K562 (cell line): ENCODE data around the gene RNF19B. TPM values are rescaled to one million over a fixed set of nuclear protein-coding genes. Genes with fewer than 3 reads are reported as not detected.

ENCODE experiments used
- ATAC-seq: fragments of 200-7000 bp; cut with Tn5 transposase; 3 replicates; pipeline ENCODE4 v1.9.1; 2020; ENCODE audit warnings: moderate library complexity
- BruUV-seq: library from RNA; stranded (reverse); fragments of 400-500 nt; replicated peaks from 2 replicates; lab custom pipeline; 2021; lab: Mats Ljungman, UMichigan
- CTCF ChIA-PET: fragments of 300-600 bp; formaldehyde crosslinking; extraction: SDS; loops from one replicate; lab custom pipeline; 2021; ENCODE audit warnings: low intra/inter-chr PET ratio; lab: Yijun Ruan, JAX
- POLR2A ChIA-PET: fragments of 300-600, 350-650 bp; sonication (Branson Sonifier 250); formaldehyde crosslinking; extraction: SDS; loops from one replicate; lab custom pipeline; 2021; ENCODE audit warnings: antibody characterized with exemption, inconsistent platforms; lab: Yijun Ruan, JAX
- DNase-seq, 4 experiments: peaks; one replicate each; pipeline versions ENCODE4 v3.0.0 to v3.0.0-alpha.2; 2011 to 2018; ENCODE audit warnings: low spot score in 3 of 4, mixed read lengths in 3 of 4; ENCODE audit errors: extremely low read depth in 1 of 4
- FAIRE-seq: peaks from 2 replicates; lab custom pipeline; 2011; peaks lifted over from hg19 to GRCh38; lab: Jason Lieb, UNC
- H2AFZ ChIP-seq: 2 replicates; pipeline ENCODE4 v1.6.0; 2011; ENCODE audit warnings: low read depth, low read length, control low read depth, inconsistent platforms
- H3K27ac ChIP-seq: fragments of 200-600 bp; 3 replicates; pipeline ENCODE4 v1.8.0; 2011; ENCODE audit warnings: low read depth, mild to moderate bottlenecking, control low read depth, inconsistent platforms, low read length, moderate library complexity, mixed read lengths; ENCODE audit errors: extremely low read depth
- H3K27me3 ChIP-seq, 2 experiments: fragments of 300-600 bp in 1 of 2; 2 replicates in 1 of 2; 3 replicates in 1 of 2; pipeline versions ENCODE4 v1.6.0 to v1.8.0; 2011; ENCODE audit warnings: inconsistent platforms in 2 of 2, low read length in 2 of 2, mild to moderate bottlenecking in 1 of 2, mixed read lengths in 1 of 2, moderate library complexity in 1 of 2; ENCODE audit not compliant: control insufficient read depth in 2 of 2, insufficient read depth in 2 of 2
- H3K36me3 ChIP-seq: fragments of 300-600 bp; 3 replicates; pipeline ENCODE4 v1.8.0; 2011; ENCODE audit warnings: mild to moderate bottlenecking, low read length, inconsistent platforms; ENCODE audit not compliant: control insufficient read depth, insufficient read depth
- H3K4me1 ChIP-seq, 2 experiments: fragments of 200-600 bp in 1 of 2; replicated peaks in 1 of 2; 2 replicates in 1 of 2; 3 replicates in 1 of 2; pipeline versions ENCODE4 v1.5.1 to v1.8.0; 2011; ENCODE audit warnings: inconsistent platforms in 2 of 2, low read length in 2 of 2, mild to moderate bottlenecking in 1 of 2, mixed read lengths in 1 of 2, moderate library complexity in 1 of 2; ENCODE audit not compliant: control insufficient read depth in 2 of 2, insufficient read depth in 2 of 2
- H3K4me2 ChIP-seq: 2 replicates; pipeline ENCODE4 v1.6.1; 2011; ENCODE audit warnings: low read length, control low read depth, inconsistent platforms, mixed read lengths; ENCODE audit not compliant: insufficient read depth
- H3K4me3 ChIP-seq: fragments of 200-600 bp; sonication (generic), shearing (Covaris generic); 2 replicates; pipeline ENCODE4 v1.5.1; 2016; ENCODE audit warnings: control low read depth, inconsistent platforms
- H3K79me2 ChIP-seq: fragments of 200-600 bp; 3 replicates; pipeline ENCODE4 v1.8.0; 2011; ENCODE audit warnings: low read length, inconsistent platforms; ENCODE audit not compliant: control insufficient read depth, insufficient read depth
- H3K9ac ChIP-seq, 2 experiments: 2 replicates each; pipeline versions ENCODE4 v1.6.0 to v1.6.1; 2011; ENCODE audit warnings: low read depth in 2 of 2, low read length in 2 of 2, control low read depth in 1 of 2, inconsistent platforms in 1 of 2, mild to moderate bottlenecking in 1 of 2, mixed read lengths in 1 of 2; ENCODE audit not compliant: insufficient read depth in 1 of 2
- H3K9me1 ChIP-seq: one replicate; pipeline ENCODE4 v1.6.0; 2011; ENCODE audit warnings: inconsistent platforms, mild to moderate bottlenecking, low read length, moderate library complexity; ENCODE audit not compliant: control insufficient read depth, insufficient read depth
- H3K9me3 ChIP-seq: replicated peaks from 2 replicates; pipeline ENCODE4 v1.5.1; 2011; ENCODE audit warnings: low read depth, low read length, inconsistent platforms; ENCODE audit not compliant: control insufficient read depth, insufficient read depth
- H4K20me1 ChIP-seq: replicated peaks from 2 replicates; pipeline ENCODE4 v1.6.1; 2011; ENCODE audit warnings: low read length, inconsistent platforms, mixed read lengths; ENCODE audit not compliant: control insufficient read depth, insufficient read depth
- FOSL1 ChIP-seq: fragments of 200-800 bp; sonication (Bioruptor generic); conservative IDR thresholded peaks from 2 replicates; pipeline ENCODE4 v1.6.1; 2016; ENCODE audit warnings: missing genetic modification characterization, missing compliant biosample characterization
- HMBOX1 ChIP-seq: sonication (generic); IDR thresholded peaks from 2 replicates; pipeline ENCODE4 v1.6.1; 2016
- KAT8 ChIP-seq: fragments of 450-650 bp; IDR thresholded peaks from 2 replicates; pipeline ENCODE4 v1.6.1; 2016; ENCODE audit warnings: low read depth, mild to moderate bottlenecking
- NFIC ChIP-seq: fragments of 450-650 bp; IDR thresholded peaks from 2 replicates; pipeline ENCODE4 v1.6.1; 2017; ENCODE audit warnings: mild to moderate bottlenecking, inconsistent platforms
- NR2C2 ChIP-seq, 2 experiments: fragments of 200-800 bp in 1 of 2; sonication (Bioruptor generic) in 1 of 2; sonication (generic) in 1 of 2; formaldehyde crosslinking in 1 of 2; IDR thresholded peaks; 2 replicates each; pipeline versions ENCODE4 v1.6.1 to v1.8.0; 2016 to 2022; ENCODE audit warnings: mild to moderate bottlenecking in 1 of 2, missing compliant biosample characterization in 1 of 2, missing genetic modification characterization in 1 of 2, missing genetic modification reagents in 1 of 2
- ZFX ChIP-seq: sonication (generic); formaldehyde crosslinking; IDR thresholded peaks from 2 replicates; pipeline ENCODE4 v1.8.0; 2022; ENCODE audit warnings: mild to moderate bottlenecking, missing genetic modification reagents, moderate library complexity
- ZNF217 ChIP-seq: sonication (generic); formaldehyde crosslinking; IDR thresholded peaks from 2 replicates; pipeline ENCODE4 v1.8.0; 2022; ENCODE audit warnings: mild to moderate bottlenecking, missing genetic modification reagents
- ZNF655 ChIP-seq: fragments of 250-450 bp; sonication (Bioruptor Pico); IDR thresholded peaks from 2 replicates; pipeline ENCODE4 v1.5.0; 2021
- WGBS: fragments of 100-300 bp; shearing (Covaris generic); methylation state at CpG from one replicate; pipeline ENCODE4 v1.1.6; 2016; ENCODE audit warnings: low coverage, mixed read lengths; ENCODE audit not compliant: insufficient coverage; ENCODE audit errors: missing lambda C conversion rate; 5-methylcytosine and 5-hydroxymethylcytosine counted together
- in situ Hi-C: fragments of 300-500 bp; cut with MboI; formaldehyde crosslinking; loops from 4 replicates; pipeline ENCODE4 v1.15.0; 2018; ENCODE audit warnings: inconsistent platforms, mixed read lengths
- intact Hi-C: fragments of 100-400 bp; cut with micrococcal nuclease; formaldehyde crosslinking; loops from 2 replicates; pipeline ENCODE4 v1.14.2; 2022
- polyA plus RNA-seq, 8 experiments: library from polyadenylated mRNA; depleted of rRNA in 4 of 8; stranded (reverse) in 5 of 8; unstranded in 3 of 8; fragments of >200 nt; fragmentation: Nextera tagmentation in 2 of 8; fragmentation: Illumina TruSeq in 1 of 8; extraction: Ambion mirVana in 2 of 8; extraction: Trizol in 1 of 8; gene quantifications; 2 replicates each; pipeline versions ENCODE4 v1.2.1 to v1.2.3, GENCODE V29; 2011 to 2014; ENCODE audit warnings: inconsistent platforms in 1 of 8, missing spikeins in 1 of 8
- total RNA-seq, 7 experiments: library from RNA; depleted of rRNA in 6 of 7; stranded (reverse); fragments of >200 nt in 6 of 7; fragmentation: Illumina TruSeq in 2 of 7; extraction: Trizol in 2 of 7; gene quantifications; 2 replicates each; pipeline versions ENCODE4 v1.2.1 to v1.2.3, GENCODE V29; 2011 to 2021; ENCODE audit warnings: low replicate concordance in 1 of 7

Gene RNF19B
- total and polyA plus RNA-seq, 9 of the 15 experiments (the other 6 are each of a cell fraction or from before 2014, with no cell fraction given) = 2.6 to 14.9 (median 10.1) TPM

GRCh38 chr1:32931760-32932159, 32.8 kb downstream of the RNF19B start:
- intact Hi-C loops (loop anchor here (2.0 kb wide), 1 partner anchor 75 kb away; no protein-coding TSS in a partner anchor), in situ Hi-C loops (no loop called here)
- H4K20me1 ChIP-seq = no peaks in the 10 kb centered on the region
- H3K79me2 ChIP-seq = no peaks in the 10 kb centered on the region
- no peak for ATAC-seq
- POLR2A ChIA-PET = interaction anchor here (0.5 to 2.0 kb wide), 9 partner anchors 9 to 638 kb away, joined by 3 to 5 read pairs (median 3); partner anchors contain the start of gene RNF19B
- TF ChIP-seq HMBOX1 (peak; percentile 54), FOSL1 (peak; percentile 70), KAT8 (no peak), ZFX (CRISPR knock-in tag) (0 out of 2 replicates have a peak, but pooled peaks have one; percentile 29)
- H3K36me3 ChIP-seq = peaks cover 8% of the 10 kb centered on the region; the same call in 1 of the 3 replicates
- H3K9ac ChIP-seq = no peak overlapping the region
- H2AFZ ChIP-seq = no peak overlapping the region
- no TSS peak for BruUV-seq
- H3K4me3 ChIP-seq = no peak overlapping the region
- H3K4me1 ChIP-seq = peaks cover 0 to 6% of the 10 kb centered on the region in 2 experiments; a peak in 3 of 5 replicates
- CTCF ChIA-PET = interaction anchor here (3.3 kb wide), 1 partner anchor 75 kb away, joined by 20 read pairs; no protein-coding TSS in a partner anchor
- no peaks in the 10 kb centered on the region for H3K9me3 ChIP-seq
- DNase-seq = no peak
- peaks cover 8 to 10% of the 10 kb centered on the region in 2 experiments; a peak in 3 of 5 replicates for H3K27me3 ChIP-seq
- no peak overlapping the region for H3K27ac ChIP-seq
- FAIRE-seq = no peak
- H3K9me1 ChIP-seq = no peaks in the 10 kb centered on the region
- WGBS = 0% methylated on average over 1 of the region's 1 CpG
- H3K4me2 ChIP-seq = no peak overlapping the region

GRCh38 chr1:32929366-32929765, 35.2 kb downstream of the RNF19B start:
- H4K20me1 ChIP-seq = no peaks in the 10 kb centered on the region
- no peaks in the 10 kb centered on the region for H3K36me3 ChIP-seq
- H3K27me3 ChIP-seq = peaks cover 22 to 27% of the 10 kb centered on the region in 2 experiments
- BruUV-seq = no TSS peak
- DNase-seq (no peak), FAIRE-seq (no peak), ATAC-seq (no peak)
- ChIA-PET CTCF (no interaction called here), POLR2A (interaction anchor here (0.9 kb wide), 1 partner anchor 659 kb away, joined by 3 read pairs; no protein-coding TSS in a partner anchor)
- 0 out of 2 replicates have a peak, but pooled peaks have one; percentile 29 for TF ChIP-seq NR2C2 (CRISPR knock-in tag; IDR thresholded peaks at IDR 0.05)
- no peak for TF ChIP-seq NR2C2 (tag; IDR thresholded peaks at IDR 0.05)
- no peak for TF ChIP-seq ZNF217 (CRISPR knock-in tag)
- no peak for TF ChIP-seq ZNF655 (CRISPR knock-in tag)
- 0 out of 2 replicates have a peak, but pooled peaks have one; percentile 42 for TF ChIP-seq NFIC
- in situ Hi-C loops = no loop called here
- H3K9ac ChIP-seq = no peak overlapping the region
- H3K9me1 ChIP-seq = no peaks in the 10 kb centered on the region
- no peak overlapping the region for H3K4me2 ChIP-seq
- no peak overlapping the region for H3K27ac ChIP-seq
- intact Hi-C loops = no loop called here
- no peak overlapping the region for H2AFZ ChIP-seq
- no peaks in the 10 kb centered on the region for H3K79me2 ChIP-seq
- 0% methylated on average over 2 of the region's 2 CpGs for WGBS
- peaks cover 8 to 10% of the 10 kb centered on the region in 2 experiments for H3K4me1 ChIP-seq
- H3K9me3 ChIP-seq = no peaks in the 10 kb centered on the region
- H3K4me3 ChIP-seq = no peak overlapping the region
